Prostate gland (tissue), 2 donors: ENCODE results near the gene C1orf35. TPM values are rescaled to one million over a fixed set of nuclear protein-coding genes. Genes with fewer than 3 reads are reported as not detected.

Source experiments
- DNase-seq: peaks from one replicate; pipeline ENCODE4 v3.0.0-alpha.2; 2019; ENCODE audit warnings: low spot score
- H3K27ac ChIP-seq, 2 donors: fragments of 200-600 bp; sonication (generic); 2 replicates each; pipeline ENCODE4 v1.5.1; 2017 to 2019
- H3K27me3 ChIP-seq: fragments of 200-600 bp; sonication (generic); replicated peaks from 2 replicates; pipeline ENCODE4 v1.5.1; 2019; ENCODE audit not compliant: insufficient read depth
- H3K36me3 ChIP-seq, 2 donors: fragments of 200-600 bp; sonication (generic); 1 replicate in 1 of 2; 2 replicates in 1 of 2; pipeline versions ENCODE4 v1.5.1 to v1.8.1; 2017 to 2019
- H3K4me1 ChIP-seq: fragments of 200-600 bp; sonication (generic); replicated peaks from 2 replicates; pipeline ENCODE4 v1.5.1; 2019
- H3K4me3 ChIP-seq, 2 donors: fragments of 200-600 bp; sonication (generic); 2 replicates each; pipeline ENCODE4 v1.5.1; 2017 to 2019
- H3K9me3 ChIP-seq: fragments of 200-600 bp; sonication (generic); 2 replicates; pipeline ENCODE4 v1.5.1; 2017
- CTCF ChIP-seq, 4 experiments: fragments of 200-600 bp in 2 of 4; fragments of 450-650 bp in 2 of 4; sonication (generic) in 2 of 4; IDR thresholded peaks; 1 replicate in 3 of 4; 2 replicates in 1 of 4; pipeline ENCODE4 v1.5.1; 2016 to 2019; ENCODE audit warnings: antibody characterized with exemption in 4 of 4, mild to moderate bottlenecking in 2 of 4, moderate library complexity in 2 of 4
- POLR2A ChIP-seq: fragments of 450-650 bp; IDR thresholded peaks from one replicate; pipeline ENCODE4 v1.6.1; 2016; ENCODE audit warnings: antibody characterized with exemption, mild to moderate bottlenecking
- POLR2AphosphoS5 ChIP-seq: sonication (generic); formaldehyde crosslinking; IDR thresholded peaks from one replicate; pipeline ENCODE4 v1.6.1; 2017; ENCODE audit warnings: antibody characterized with exemption
- WGBS: methylation state at CpG from one replicate; pipeline ENCODE4 v1.1.5; 2018; 5-methylcytosine and 5-hydroxymethylcytosine counted together
- intact Hi-C: fragments of 100-400 bp; cut with DNase I; formaldehyde crosslinking; loops from one replicate; pipeline ENCODE4 v1.14.2; 2022
- total RNA-seq, 2 donors: library from RNA; depleted of rRNA; stranded (reverse); fragments of >200 nt; gene quantifications; one replicate each; pipeline ENCODE4 v1.1.0, GENCODE V29; 2016

The C1orf35 gene
- total RNA-seq, 2 donors from 2014 or later: 23.5 TPM

GRCh38 chr1:228073857-228074545, 29.1 kb downstream of the C1orf35 start:
- intact Hi-C loops: no loop called here
- no peak for DNase-seq

GRCh38 chr1:228073061-228073856, 29.9 kb downstream of the C1orf35 start:
- TF ChIP-seq POLR2A: no peak
- no peak for TF ChIP-seq POLR2AphosphoS5
- no peak for TF ChIP-seq CTCF (IDR thresholded peaks at IDR 0.05)
- H3K4me1 ChIP-seq: no peaks in the 10 kb centered on the region
- 53% methylated on average over 23 of the region's 23 CpGs for WGBS
- intact Hi-C loops: no loop called here
- no peaks in the 10 kb centered on the region for H3K9me3 ChIP-seq
- H3K4me3 ChIP-seq: no peak overlapping the region
- DNase-seq: no peak
- H3K27me3 ChIP-seq: no peaks in the 10 kb centered on the region
- no peak overlapping the region for H3K27ac ChIP-seq
- H3K36me3 ChIP-seq: no peaks in the 10 kb centered on the region

More at GRCh38 chr1:228073857-228074545, 29.1 kb downstream of the C1orf35 start:
- 48% methylated on average over 15 of the region's 16 CpGs for WGBS
- no peaks in the 10 kb centered on the region for H3K9me3 ChIP-seq
- no peaks in the 10 kb centered on the region for H3K36me3 ChIP-seq
- no peaks in the 10 kb centered on the region for H3K4me1 ChIP-seq
- no peak overlapping the region for H3K27ac ChIP-seq
- no peaks in the 10 kb centered on the region for H3K27me3 ChIP-seq
- H3K4me3 ChIP-seq: no peak overlapping the region
- TF ChIP-seq POLR2AphosphoS5 (no peak), CTCF (IDR thresholded peaks at IDR 0.05) (peak in 2 of 4 experiments; percentile 11 to 32)

- 52% methylated on average over 5 of the region's 5 CpGs for WGBS
- no peak for DNase-seq
- intact Hi-C loops: no loop called here
- no peaks in the 10 kb centered on the region for H3K36me3 ChIP-seq
- no peaks in the 10 kb centered on the region for H3K9me3 ChIP-seq
- no peaks in the 10 kb centered on the region for H3K4me1 ChIP-seq
- H3K27me3 ChIP-seq: no peaks in the 10 kb centered on the region
- TF ChIP-seq POLR2AphosphoS5 (no peak), POLR2A (no peak), CTCF (IDR thresholded peaks at IDR 0.05) (no peak)
- H3K4me3 ChIP-seq: no peak overlapping the region
- no peak overlapping the region for H3K27ac ChIP-seq
These were observed 30.5 kb downstream of the C1orf35 start for GRCh38 chr1:228072658-228073043.

GRCh38 chr1:228071839-228072657, 31.1 kb downstream of the C1orf35 start:
- no peaks in the 10 kb centered on the region for H3K4me1 ChIP-seq
- WGBS: 68% methylated on average over 7 of the region's 7 CpGs
- TF ChIP-seq POLR2A: no peak
- no peak for TF ChIP-seq POLR2AphosphoS5
- no peak for TF ChIP-seq CTCF (IDR thresholded peaks at IDR 0.05)
- intact Hi-C loops: no loop called here
- DNase-seq: no peak
- no peak overlapping the region for H3K4me3 ChIP-seq
- H3K36me3 ChIP-seq: no peaks in the 10 kb centered on the region
- H3K9me3 ChIP-seq: no peaks in the 10 kb centered on the region
- H3K27me3 ChIP-seq: peaks cover 3% of the 10 kb centered on the region
- H3K27ac ChIP-seq: no peak overlapping the region
